ENCODE measurements around the gene UNK.

GRCh38 chr17:75774991-75775668 lies 9.5 kb upstream of the UNK start:
- TF ChIP-seq EZH2 (IDR thresholded peaks at IDR 0.05; ENCODE audit: borderline replicate concordance, insufficient read depth, low read depth, low read length, poor library complexity, severe bottlenecking) (no peak), CTCF (IDR thresholded peaks at IDR 0.05) (no peak)

Measured in B cell (primary cell).